H1 (cell line): Measurements from ENCODE around the gene UVRAG. TPM values are rescaled to one million over a fixed set of nuclear protein-coding genes. Genes with fewer than 3 reads are reported as not detected.

Experiments
- CTCF ChIA-PET: fragments of 300-600 bp; sonication (Branson Sonifier 250); formaldehyde crosslinking; loops from one replicate; lab custom pipeline; 2021; ENCODE audit not compliant: partially characterized antibody; lab: Charles Lee
- POLR2A ChIA-PET: fragments of 300-600 bp; sonication (Branson Sonifier 250); formaldehyde crosslinking; loops from one replicate; lab custom pipeline; 2021; ENCODE audit warnings: inconsistent platforms; ENCODE audit not compliant: partially characterized antibody; lab: Charles Lee
- DNase-seq, 2 experiments: peaks; one replicate each; pipeline versions ENCODE4 v3.0.0 to v3.0.0-alpha.2; 2010 to 2022; ENCODE audit warnings: low spot score in 2 of 2, low read depth in 1 of 2, mixed read lengths in 1 of 2
- FAIRE-seq: peaks from 2 replicates; lab custom pipeline; 2011; peaks lifted over from hg19 to GRCh38; lab: Jason Lieb, UNC
- H2AFZ ChIP-seq: 2 replicates; pipeline ENCODE4 v1.8.1; 2012; ENCODE audit warnings: low read length, inconsistent platforms
- H2AK5ac ChIP-seq: 2 replicates; pipeline ENCODE4 v1.6.1; 2013; ENCODE audit warnings: low read depth, low read length
- H2BK120ac ChIP-seq: replicated peaks from 2 replicates; pipeline ENCODE3; 2013; ENCODE audit warnings: low read depth, low read length, inconsistent platforms
- H2BK12ac ChIP-seq: 2 replicates; pipeline ENCODE4 v1.6.1; 2013; ENCODE audit warnings: low read depth, low read length
- H2BK15ac ChIP-seq: 2 replicates; pipeline ENCODE4 v1.6.1; 2013; ENCODE audit warnings: low read length
- H2BK20ac ChIP-seq: 2 replicates; pipeline ENCODE4 v1.6.1; 2013; ENCODE audit warnings: low read length
- H2BK5ac ChIP-seq: 2 replicates; pipeline ENCODE4 v1.6.1; 2013; ENCODE audit warnings: low read depth, low read length
- H3K14ac ChIP-seq: 2 replicates; pipeline ENCODE4 v1.6.1; 2013; ENCODE audit warnings: inconsistent platforms; ENCODE audit not compliant: insufficient read length
- H3K18ac ChIP-seq: 2 replicates; pipeline ENCODE4 v1.6.1; 2013; ENCODE audit warnings: low read length; ENCODE audit errors: extremely low read depth
- H3K23ac ChIP-seq: 2 replicates; pipeline ENCODE4 v1.6.1; 2013; ENCODE audit warnings: inconsistent platforms; ENCODE audit not compliant: insufficient read length
- H3K23me2 ChIP-seq: 2 replicates; pipeline ENCODE4 v1.6.1; 2013; ENCODE audit warnings: low read depth, low read length
- H3K27ac ChIP-seq: 2 replicates; pipeline ENCODE4 v1.6.1; 2011; ENCODE audit warnings: low read depth, low read length, inconsistent platforms
- H3K27me3 ChIP-seq, 4 experiments: replicated peaks in 1 of 4; 1 replicate in 1 of 4; 2 replicates in 3 of 4; pipeline versions ENCODE4 v1.6.1 to v1.8.1; 2011 to 2013; ENCODE audit warnings: low read length in 3 of 4, mild to moderate bottlenecking in 3 of 4, inconsistent platforms in 2 of 4, mixed read lengths in 2 of 4, moderate library complexity in 1 of 4; ENCODE audit not compliant: control insufficient read depth in 3 of 4, insufficient read depth in 3 of 4; ENCODE audit errors: extremely low read depth in 1 of 4
- H3K36me3 ChIP-seq, 4 experiments: 2 replicates each; pipeline versions ENCODE4 v1.6.1 to v1.8.1; 2011 to 2013; ENCODE audit warnings: mild to moderate bottlenecking in 4 of 4, low read length in 3 of 4, moderate library complexity in 2 of 4, control low read depth in 1 of 4, inconsistent platforms in 1 of 4; ENCODE audit not compliant: insufficient read depth in 4 of 4, control insufficient read depth in 2 of 4
- H3K4ac ChIP-seq: replicated peaks from 2 replicates; pipeline ENCODE3; 2013; ENCODE audit warnings: low read length, low read depth, mixed read lengths, inconsistent platforms; ENCODE audit not compliant: insufficient read length
- H3K4me1 ChIP-seq, 4 experiments: replicated peaks in 1 of 4; 1 replicate in 1 of 4; 2 replicates in 3 of 4; pipeline versions ENCODE4 v1.6.1 to v1.8.1; 2011 to 2013; ENCODE audit warnings: low read length in 3 of 4, inconsistent platforms in 2 of 4, mixed read lengths in 1 of 4; ENCODE audit not compliant: insufficient read depth in 4 of 4, control insufficient read depth in 3 of 4
- H3K4me2 ChIP-seq, 2 experiments: 2 replicates each; pipeline versions ENCODE4 v1.6.1 to v1.8.1; 2011 to 2013; ENCODE audit warnings: low read depth in 2 of 2, low read length in 2 of 2, control low read depth in 1 of 2, inconsistent platforms in 1 of 2, mild to moderate bottlenecking in 1 of 2; ENCODE audit not compliant: insufficient read depth in 1 of 2
- H3K4me3 ChIP-seq, 4 experiments: fragments of 200-600, 300-600 bp in 1 of 4; sonication (generic), shearing (Covaris generic), sonication (Bioruptor Twin) in 1 of 4; 2 replicates each; pipeline versions ENCODE4 v1.5.1 to v1.8.1; 2011 to 2016; ENCODE audit warnings: low read length in 4 of 4, low read depth in 3 of 4, control low read depth in 2 of 4, inconsistent platforms in 2 of 4, mild to moderate bottlenecking in 2 of 4, mixed read lengths in 1 of 4, moderate library complexity in 1 of 4; ENCODE audit not compliant: insufficient read depth in 2 of 4; ENCODE audit errors: extremely low read depth in 1 of 4
- H3K56ac ChIP-seq: replicated peaks from 2 replicates; pipeline ENCODE3; 2013; ENCODE audit warnings: low read depth, mild to moderate bottlenecking, mixed read lengths, low read length, inconsistent platforms; ENCODE audit not compliant: insufficient read length
- H3K79me1 ChIP-seq: 2 replicates; pipeline ENCODE4 v1.6.1; 2013; ENCODE audit warnings: low read depth, low read length, control low read depth
- H3K79me2 ChIP-seq, 2 experiments: 2 replicates each; pipeline versions ENCODE4 v1.6.1 to v1.8.1; 2012 to 2013; ENCODE audit warnings: low read length in 2 of 2, mild to moderate bottlenecking in 2 of 2, inconsistent platforms in 1 of 2; ENCODE audit not compliant: insufficient read depth in 2 of 2, control insufficient read depth in 1 of 2
- H3K9ac ChIP-seq, 4 experiments: replicated peaks in 1 of 4; 1 replicate in 1 of 4; 2 replicates in 3 of 4; pipeline versions ENCODE4 v1.6.1 to v1.8.1; 2011 to 2013; ENCODE audit warnings: low read depth in 3 of 4, low read length in 3 of 4, control low read depth in 2 of 4, mild to moderate bottlenecking in 2 of 4, moderate library complexity in 2 of 4, inconsistent platforms in 1 of 4; ENCODE audit errors: extremely low read depth in 1 of 4
- H3K9me3 ChIP-seq, 2 experiments: 2 replicates each; pipeline versions ENCODE4 v1.6.1 to v1.8.1; 2012 to 2013; ENCODE audit warnings: mild to moderate bottlenecking in 2 of 2, moderate library complexity in 2 of 2, control low read depth in 1 of 2, inconsistent platforms in 1 of 2, low read depth in 1 of 2, low read length in 1 of 2, mixed read lengths in 1 of 2; ENCODE audit not compliant: insufficient read depth in 2 of 2
- H4K20me1 ChIP-seq, 2 experiments: replicated peaks in 1 of 2; 2 replicates each; pipeline versions ENCODE3 to v1.8.1; 2011 to 2013; ENCODE audit warnings: inconsistent platforms in 2 of 2, low read length in 2 of 2, mild to moderate bottlenecking in 1 of 2; ENCODE audit not compliant: insufficient read depth in 2 of 2, control insufficient read depth in 1 of 2
- H4K5ac ChIP-seq: 2 replicates; pipeline ENCODE4 v1.6.1; 2013; ENCODE audit warnings: low read length, low read depth, mixed read lengths, inconsistent platforms; ENCODE audit not compliant: insufficient read length
- H4K8ac ChIP-seq: 2 replicates; pipeline ENCODE4 v1.8.0; 2013; ENCODE audit warnings: mild to moderate bottlenecking, moderate library complexity, low read length, inconsistent platforms; ENCODE audit not compliant: insufficient read depth; ENCODE audit errors: extremely low read depth
- H4K91ac ChIP-seq: replicated peaks from 2 replicates; pipeline ENCODE3; 2013; ENCODE audit warnings: low read length, mixed read lengths, inconsistent platforms; ENCODE audit not compliant: insufficient read length
- CTBP2 ChIP-seq: IDR thresholded peaks from 2 replicates; pipeline ENCODE4 v1.7.0; 2011; ENCODE audit warnings: borderline replicate concordance, mild to moderate bottlenecking, moderate library complexity, mixed read lengths, low read length; ENCODE audit not compliant: insufficient read depth, insufficient read length
- EP300 ChIP-seq, 2 experiments: IDR thresholded peaks; 1 replicate in 1 of 2; 2 replicates in 1 of 2; pipeline ENCODE4 v1.6.1; 2011 to 2012; ENCODE audit warnings: low read depth in 2 of 2, low read length in 2 of 2, mild to moderate bottlenecking in 2 of 2, borderline replicate concordance in 1 of 2, inconsistent platforms in 1 of 2, moderate library complexity in 1 of 2
- FOSL1 ChIP-seq: IDR thresholded peaks from 2 replicates; pipeline ENCODE4 v1.6.1; 2011; ENCODE audit warnings: mild to moderate bottlenecking, low read depth, low read length, moderate library complexity; ENCODE audit not compliant: insufficient read depth
- GABPA ChIP-seq: IDR thresholded peaks from 2 replicates; pipeline ENCODE4 v1.6.1; 2011; ENCODE audit warnings: mild to moderate bottlenecking, low read length, moderate library complexity, borderline replicate concordance; ENCODE audit not compliant: insufficient read depth
- GTF2F1 ChIP-seq: IDR thresholded peaks from 2 replicates; pipeline ENCODE4 v1.6.1; 2012; ENCODE audit warnings: low read depth, low read length, improper control_type of control experiment, borderline replicate concordance
- NANOG ChIP-seq: IDR thresholded peaks from 2 replicates; pipeline ENCODE4 v1.6.1; 2011; ENCODE audit warnings: low read length, low read depth, mild to moderate bottlenecking, inconsistent platforms; ENCODE audit not compliant: insufficient read depth, poor library complexity, severe bottlenecking
- SAP30 ChIP-seq: fragments of 300-600 bp; sonication (generic); IDR thresholded peaks from 2 replicates; pipeline ENCODE4 v1.7.1; 2012; ENCODE audit warnings: low read length, moderate library complexity, mild to moderate bottlenecking, inconsistent platforms; ENCODE audit not compliant: insufficient read depth, insufficient replicate concordance
- SIN3A ChIP-seq, 2 experiments: IDR thresholded peaks in 1 of 2; conservative IDR thresholded peaks in 1 of 2; 2 replicates each; pipeline ENCODE4 v1.6.1; 2011 to 2012; ENCODE audit warnings: low read length in 2 of 2, improper control_type of control experiment in 1 of 2, low read depth in 1 of 2, mild to moderate bottlenecking in 1 of 2
- SP4 ChIP-seq: IDR thresholded peaks from 2 replicates; pipeline ENCODE4 v1.6.1; 2012; ENCODE audit warnings: low read length, inconsistent platforms
- SRF ChIP-seq: IDR thresholded peaks from 2 replicates; pipeline ENCODE4 v1.6.1; 2011; ENCODE audit warnings: mild to moderate bottlenecking, low read depth, low read length, moderate library complexity
- TAF7 ChIP-seq: optimal IDR thresholded peaks from 2 replicates; pipeline ENCODE3; 2011; ENCODE audit warnings: low read depth, mild to moderate bottlenecking, inconsistent platforms, low read length, moderate library complexity, borderline replicate concordance
- YY1 ChIP-seq: IDR thresholded peaks from 2 replicates; pipeline ENCODE4 v1.6.1; 2011; ENCODE audit warnings: low read depth, mild to moderate bottlenecking, low read length
- polyA plus RNA-seq, 7 experiments: library from polyadenylated mRNA; depleted of rRNA in 3 of 7; stranded (reverse) in 5 of 7; unstranded in 2 of 7; fragments of >200 nt in 5 of 7; fragments of 200-250 nt in 2 of 7; gene quantifications; 1 replicate in 5 of 7; 2 replicates in 1 of 7; 4 replicates in 1 of 7; pipeline versions ENCODE4 v1.2.1 to v1.2.3, GENCODE V29; 2011 to 2013; ENCODE audit warnings: missing spikeins in 2 of 7, mixed read lengths in 2 of 7
- total RNA-seq: library from RNA; stranded (reverse); fragmentation: NEBNext Ultra II Directional; extraction: Animal tissue kit (Norgen Biotek cat#: 25700); gene quantifications from 2 replicates; pipeline ENCODE4 v1.2.1, GENCODE V29; 2021
- TF ChIP-seq, protein P1 (sequence below): IDR thresholded peaks from 2 replicates; pipeline ENCODE4 v1.6.1; 2011; ENCODE audit warnings: low read length, improper control_type of control experiment

Gene UVRAG
- total and polyA plus RNA-seq, 2 of the 8 experiments (the other 6 are each of a cell fraction or from before 2014, with no cell fraction given) = 5.5 to 14.7 TPM

DNA sequence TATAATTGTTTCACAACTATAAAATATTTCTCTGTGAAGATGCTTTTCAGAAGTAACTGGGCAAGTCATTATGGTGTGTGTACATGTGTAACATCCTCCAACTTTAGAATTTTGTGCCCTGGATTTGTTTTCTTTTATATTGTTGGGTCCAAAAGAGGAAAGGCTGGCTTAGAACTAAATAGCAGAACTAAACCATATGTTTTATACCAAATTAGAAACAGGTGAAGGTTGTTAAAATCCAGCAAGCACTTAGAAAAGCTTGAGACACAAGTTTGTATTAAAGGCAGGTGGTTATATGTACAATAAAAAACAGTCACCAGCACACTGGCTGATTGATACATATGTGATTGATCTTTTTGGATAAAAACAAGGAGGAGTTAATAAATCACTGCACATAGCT, 232.8 kb downstream of the UVRAG start:
- H2BK12ac ChIP-seq = no peak overlapping the region
- ChIA-PET CTCF (interaction anchor here (1.2 kb wide), 1 partner anchor 146 kb away, joined by 3 read pairs; no protein-coding TSS in a partner anchor), POLR2A (no interaction called here)
- no peak overlapping the region for H3K23ac ChIP-seq
- H3K4ac ChIP-seq = no peak overlapping the region
- no peak overlapping the region for H3K56ac ChIP-seq
- no peaks in the 10 kb centered on the region for H3K79me2 ChIP-seq
- no peak for DNase-seq
- peaks cover 6 to 19% of the 10 kb centered on the region in 2 experiments; a peak in 3 of 4 replicates for H3K9me3 ChIP-seq
- no peak for FAIRE-seq
- no peak overlapping the region for H4K8ac ChIP-seq
- H3K79me1 ChIP-seq = no peaks in the 10 kb centered on the region
- no peak overlapping the region for H3K9ac ChIP-seq
- no peak overlapping the region for H4K5ac ChIP-seq
- H3K4me1 ChIP-seq = peaks cover 0 to 2% (median 0%) of the 10 kb centered on the region in 4 experiments; a peak in 1 of 7 replicates
- H2BK120ac ChIP-seq = no peak overlapping the region
- H3K4me3 ChIP-seq = no peak overlapping the region
- no peaks in the 10 kb centered on the region for H3K27me3 ChIP-seq
- H3K36me3 ChIP-seq = peaks cover 0 to 6% (median 1%) of the 10 kb centered on the region in 4 experiments; a peak in 2 of 8 replicates
- no peak overlapping the region for H2AFZ ChIP-seq
- no peak overlapping the region for H2AK5ac ChIP-seq
- H3K4me2 ChIP-seq = no peak overlapping the region
- H2BK20ac ChIP-seq = no peak overlapping the region
- H3K18ac ChIP-seq = no peak overlapping the region
- no peak overlapping the region for H3K27ac ChIP-seq
- H4K91ac ChIP-seq = no peak overlapping the region
- H3K23me2 ChIP-seq = no peaks in the 10 kb centered on the region
- H4K20me1 ChIP-seq = no peaks in the 10 kb centered on the region
- no peak overlapping the region for H3K14ac ChIP-seq
- no peak overlapping the region for H2BK15ac ChIP-seq
- H2BK5ac ChIP-seq = no peak overlapping the region
- TF ChIP-seq YY1 (no peak), NANOG (no peak), FOSL1 (no peak), SRF (no peak), GABPA (no peak), SP4 (no peak), GTF2F1 (no peak), EP300 (IDR thresholded peaks at IDR 0.05; ENCODE audit: borderline replicate concordance in 1 of 2, low read depth in 2 of 2, low read length in 2 of 2) (no peak), SAP30 (no peak), TAF7 (no peak), CTBP2 (no peak), SIN3A (conservative IDR thresholded peaks at IDR 0.05 in 1 of 2, IDR thresholded peaks at IDR 0.05 in 1 of 2; ENCODE audit: low read depth in 1 of 2, low read length in 2 of 2) (no peak)
- TF ChIP-seq, protein P1, sequence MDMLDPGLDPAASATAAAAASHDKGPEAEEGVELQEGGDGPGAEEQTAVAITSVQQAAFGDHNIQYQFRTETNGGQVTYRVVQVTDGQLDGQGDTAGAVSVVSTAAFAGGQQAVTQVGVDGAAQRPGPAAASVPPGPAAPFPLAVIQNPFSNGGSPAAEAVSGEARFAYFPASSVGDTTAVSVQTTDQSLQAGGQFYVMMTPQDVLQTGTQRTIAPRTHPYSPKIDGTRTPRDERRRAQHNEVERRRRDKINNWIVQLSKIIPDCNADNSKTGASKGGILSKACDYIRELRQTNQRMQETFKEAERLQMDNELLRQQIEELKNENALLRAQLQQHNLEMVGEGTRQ = no peak
